Activated T-cell treated with anti-CD3 and anti-CD28 coated beads, Interleukin-2, amount 50 U/mL, for 24 hours (primary cell): ENCODE data around the gene LRP1B.

Source experiments
- DNase-seq: peaks from one replicate; pipeline ENCODE4 v3.0.0-alpha.2; 2020
- H3K27ac Mint-ChIP-seq: 2 replicates; pipeline ENCODE4 v1.8.0; 2020; ENCODE audit warnings: mild to moderate bottlenecking, mixed read lengths
- H3K27me3 Mint-ChIP-seq: 2 replicates; pipeline ENCODE4 v1.8.0; 2020; ENCODE audit warnings: mixed read lengths
- H3K36me3 Mint-ChIP-seq: 2 replicates; pipeline ENCODE4 v1.8.0; 2020; ENCODE audit warnings: low read depth, mixed read lengths
- H3K4me1 Mint-ChIP-seq: 2 replicates; pipeline ENCODE4 v1.8.0; 2020; ENCODE audit warnings: low read depth, mixed read lengths
- H3K4me3 Mint-ChIP-seq: 2 replicates; pipeline ENCODE4 v1.8.0; 2020; ENCODE audit warnings: mild to moderate bottlenecking, moderate library complexity, mixed read lengths
- H3K9me3 Mint-ChIP-seq: 2 replicates; pipeline ENCODE4 v1.8.0; 2020; ENCODE audit warnings: mixed read lengths

The LRP1B gene

GRCh38 chr2:140262908-140263307, 1867.9 kb downstream of the LRP1B start:
- H3K9me3 Mint-ChIP-seq = peaks cover 15% of the 10 kb centered on the region
- no peaks in the 10 kb centered on the region for H3K4me1 Mint-ChIP-seq
- H3K4me3 Mint-ChIP-seq = no peak overlapping the region
- no peaks in the 10 kb centered on the region for H3K27me3 Mint-ChIP-seq
- no peak overlapping the region for H3K27ac Mint-ChIP-seq
- H3K36me3 Mint-ChIP-seq = no peaks in the 10 kb centered on the region
- DNase-seq = no peak

GRCh38 chr2:140257692-140258300, 1873.0 kb downstream of the LRP1B start:
- Mint-ChIP-seq H3K27ac (no peak overlapping the region), H3K36me3 (no peaks in the 10 kb centered on the region), H3K4me3 (no peak overlapping the region), H3K4me1 (no peaks in the 10 kb centered on the region), H3K9me3 (peaks cover 10% of the 10 kb centered on the region), H3K27me3 (no peaks in the 10 kb centered on the region)
- no peak for DNase-seq

GRCh38 chr2:140256080-140256479, 1874.7 kb downstream of the LRP1B start:
- Mint-ChIP-seq H3K36me3 (no peaks in the 10 kb centered on the region), H3K9me3 (peaks cover 10% of the 10 kb centered on the region), H3K4me3 (no peak overlapping the region), H3K27ac (no peak overlapping the region), H3K27me3 (no peaks in the 10 kb centered on the region), H3K4me1 (no peaks in the 10 kb centered on the region)
- DNase-seq = no peak

GRCh38 chr2:140249821-140250220, 1881.0 kb downstream of the LRP1B start:
- DNase-seq = no peak
- Mint-ChIP-seq H3K27ac (no peak overlapping the region), H3K27me3 (no peaks in the 10 kb centered on the region), H3K36me3 (no peaks in the 10 kb centered on the region), H3K9me3 (peaks cover 14% of the 10 kb centered on the region), H3K4me3 (no peak overlapping the region), H3K4me1 (no peaks in the 10 kb centered on the region)

DNA sequence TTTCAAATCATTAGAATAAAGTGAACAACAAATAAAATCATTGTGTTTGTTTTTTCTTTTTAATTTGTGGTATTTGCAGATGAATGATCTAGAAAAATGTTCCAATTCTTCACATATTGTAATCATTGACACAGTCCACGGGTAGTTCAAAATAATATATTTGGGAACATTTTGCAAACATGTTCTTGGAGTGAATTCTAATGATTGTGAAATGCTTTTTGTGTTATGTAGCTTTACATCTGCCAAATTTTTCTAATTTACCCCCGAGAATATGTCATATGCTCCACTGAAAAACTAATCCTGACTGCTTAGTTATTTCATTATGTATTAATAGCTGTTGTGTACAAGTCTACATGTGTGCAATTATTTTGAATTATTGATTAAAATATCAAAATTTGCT, 1882.2 kb downstream of the LRP1B start:
- no peak for DNase-seq
- H3K36me3 Mint-ChIP-seq = no peaks in the 10 kb centered on the region
- H3K27ac Mint-ChIP-seq = no peak overlapping the region
- H3K27me3 Mint-ChIP-seq = no peaks in the 10 kb centered on the region
- H3K9me3 Mint-ChIP-seq = peaks cover 16% of the 10 kb centered on the region
- H3K4me3 Mint-ChIP-seq = no peak overlapping the region
- no peaks in the 10 kb centered on the region for H3K4me1 Mint-ChIP-seq

DNA sequence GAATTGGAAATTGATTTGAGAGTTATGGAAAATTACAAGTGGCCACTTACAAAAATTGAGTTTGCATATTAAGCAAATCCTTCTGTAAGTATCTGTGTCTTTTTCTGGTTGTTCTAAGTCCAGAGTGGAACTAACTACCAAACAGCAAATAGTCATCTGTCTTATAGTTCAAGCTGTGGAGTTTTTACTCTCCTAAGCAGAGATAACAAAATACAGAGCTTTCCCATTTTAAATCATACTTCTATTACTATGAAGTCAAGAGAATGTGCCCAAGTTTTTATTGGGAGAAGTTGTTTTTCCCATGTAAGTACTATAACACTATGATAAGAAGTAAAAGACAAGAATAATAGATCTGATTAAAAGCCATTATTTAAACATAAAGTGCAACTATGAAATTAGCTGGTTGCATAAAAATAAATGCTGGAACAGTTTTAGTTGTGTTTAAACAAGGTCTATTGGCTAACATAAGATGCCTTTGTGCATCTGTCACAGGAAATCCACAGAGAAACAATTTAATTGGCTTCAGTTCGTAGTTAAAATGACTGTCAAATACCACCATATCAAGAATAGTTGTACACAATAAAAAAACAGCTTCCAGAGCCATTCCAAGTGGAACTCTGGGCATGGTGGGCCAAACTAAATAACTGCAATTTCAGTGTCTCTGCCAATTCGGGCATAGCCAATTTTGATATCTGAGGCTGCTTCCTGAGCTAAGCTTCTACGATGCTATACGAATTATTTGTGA, 1883.2 kb downstream of the LRP1B start:
- Mint-ChIP-seq H3K4me1 (no peaks in the 10 kb centered on the region), H3K9me3 (peaks cover 18% of the 10 kb centered on the region), H3K27ac (no peak overlapping the region), H3K27me3 (no peaks in the 10 kb centered on the region), H3K36me3 (no peaks in the 10 kb centered on the region), H3K4me3 (no peak overlapping the region)
- no peak for DNase-seq

DNA sequence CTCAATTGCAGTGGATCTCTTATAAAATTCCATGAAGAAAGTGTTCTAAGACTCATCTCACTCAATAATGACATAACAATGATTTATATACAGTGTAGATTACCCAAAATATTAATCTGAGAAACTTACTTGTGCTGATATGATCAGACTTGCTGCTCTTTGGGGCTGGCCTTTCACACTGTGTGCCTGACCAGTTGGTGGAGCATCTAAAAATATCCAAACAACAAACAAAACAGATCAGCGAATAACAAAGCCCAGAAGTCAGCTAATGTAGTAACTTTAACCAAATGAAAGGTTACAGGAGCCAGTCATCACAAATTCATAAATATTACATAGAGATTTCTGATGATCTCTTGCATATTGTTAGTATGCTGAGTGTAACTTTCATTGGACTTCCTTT, 1883.9 kb downstream of the LRP1B start:
- H3K4me3 Mint-ChIP-seq = no peak overlapping the region
- DNase-seq = no peak
- no peaks in the 10 kb centered on the region for H3K27me3 Mint-ChIP-seq
- no peaks in the 10 kb centered on the region for H3K4me1 Mint-ChIP-seq
- no peaks in the 10 kb centered on the region for H3K36me3 Mint-ChIP-seq
- H3K9me3 Mint-ChIP-seq = peaks cover 18% of the 10 kb centered on the region
- H3K27ac Mint-ChIP-seq = no peak overlapping the region

DNA sequence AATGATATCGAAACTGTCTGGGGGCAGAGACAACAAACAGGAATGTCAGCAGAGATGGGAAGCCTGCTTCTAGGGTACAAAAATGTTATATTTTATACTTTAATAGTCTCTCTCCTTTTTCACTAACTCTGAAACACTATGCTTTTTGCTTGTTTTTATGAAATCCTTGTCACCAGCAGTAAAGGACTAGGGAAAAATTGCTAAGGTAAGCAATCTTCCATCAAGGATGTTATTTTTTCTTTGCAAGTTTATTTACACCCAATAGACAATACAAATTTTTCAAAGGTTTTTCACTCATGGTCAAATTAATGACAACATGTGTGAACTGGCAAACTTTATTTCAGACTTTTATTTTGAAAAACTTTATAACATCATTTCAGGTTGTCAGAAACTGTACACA, 1884.8 kb downstream of the LRP1B start:
- peaks cover 18% of the 10 kb centered on the region for H3K9me3 Mint-ChIP-seq
- no peak for DNase-seq
- H3K36me3 Mint-ChIP-seq = no peaks in the 10 kb centered on the region
- no peak overlapping the region for H3K27ac Mint-ChIP-seq
- H3K4me3 Mint-ChIP-seq = no peak overlapping the region
- H3K27me3 Mint-ChIP-seq = no peaks in the 10 kb centered on the region
- H3K4me1 Mint-ChIP-seq = no peaks in the 10 kb centered on the region

- Mint-ChIP-seq H3K36me3 (no peaks in the 10 kb centered on the region), H3K9me3 (peaks cover 18% of the 10 kb centered on the region), H3K27ac (no peak overlapping the region), H3K4me1 (no peaks in the 10 kb centered on the region), H3K27me3 (no peaks in the 10 kb centered on the region), H3K4me3 (no peak overlapping the region)
- no peak for DNase-seq
Measured at GRCh38 chr2:140242889-140243288, 1887.9 kb downstream of the LRP1B start.

- no peaks in the 10 kb centered on the region for H3K27me3 Mint-ChIP-seq
- DNase-seq = no peak
- H3K4me1 Mint-ChIP-seq = no peaks in the 10 kb centered on the region
- H3K27ac Mint-ChIP-seq = no peak overlapping the region
- H3K4me3 Mint-ChIP-seq = no peak overlapping the region
- no peaks in the 10 kb centered on the region for H3K36me3 Mint-ChIP-seq
- peaks cover 7% of the 10 kb centered on the region for H3K9me3 Mint-ChIP-seq
Measured at GRCh38 chr2:140234116-140234515, 1896.7 kb downstream of the LRP1B start.

GRCh38 chr2:140210963-140211362, 1919.9 kb downstream of the LRP1B start:
- Mint-ChIP-seq H3K4me3 (no peak overlapping the region), H3K4me1 (no peaks in the 10 kb centered on the region), H3K27me3 (no peaks in the 10 kb centered on the region), H3K36me3 (no peaks in the 10 kb centered on the region), H3K27ac (no peak overlapping the region), H3K9me3 (peaks cover 33% of the 10 kb centered on the region)
- DNase-seq = no peak

DNA sequence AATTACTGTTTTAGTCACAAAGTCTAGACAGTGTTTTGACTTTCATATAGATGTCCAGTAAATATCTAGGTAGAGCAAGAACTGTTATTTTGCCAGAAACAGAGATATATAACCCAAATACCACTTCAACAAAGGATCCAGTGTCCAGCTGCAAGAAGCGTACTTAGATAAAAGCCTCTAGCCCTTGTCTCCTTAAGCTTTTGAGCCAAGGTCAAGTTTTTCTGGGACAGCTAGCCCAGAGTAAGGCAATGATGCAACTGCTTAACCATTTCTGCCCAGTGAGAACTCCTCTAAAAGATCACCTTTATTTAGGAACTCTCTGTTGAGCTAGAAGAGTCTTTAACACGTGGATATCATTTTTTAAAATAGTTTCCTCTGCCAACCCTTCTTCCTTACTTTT, 1925.7 kb downstream of the LRP1B start:
- H3K36me3 Mint-ChIP-seq = no peaks in the 10 kb centered on the region
- no peaks in the 10 kb centered on the region for H3K27me3 Mint-ChIP-seq
- no peak overlapping the region for H3K4me3 Mint-ChIP-seq
- H3K4me1 Mint-ChIP-seq = no peaks in the 10 kb centered on the region
- no peak for DNase-seq
- H3K27ac Mint-ChIP-seq = no peak overlapping the region
- peaks cover 17% of the 10 kb centered on the region for H3K9me3 Mint-ChIP-seq

DNA sequence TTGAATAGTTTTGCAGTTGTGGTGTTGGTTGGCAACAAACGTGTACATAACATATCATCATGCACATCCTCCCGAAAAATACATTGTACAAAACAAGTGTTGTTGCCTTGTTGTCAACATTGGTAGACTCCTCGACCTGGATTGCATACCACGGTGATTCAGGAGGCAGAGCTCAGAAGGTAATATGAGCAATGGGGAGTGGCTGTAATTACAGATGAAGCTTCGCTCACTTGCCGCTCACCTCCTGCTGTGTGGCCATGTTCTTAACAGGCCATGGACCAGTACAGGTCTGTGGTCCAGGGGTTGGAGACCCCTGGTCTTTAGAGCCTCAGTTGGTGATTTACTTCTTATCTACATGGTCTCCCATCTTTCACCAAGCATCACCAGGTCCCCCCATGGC, 1927.5 kb downstream of the LRP1B start:
- H3K27ac Mint-ChIP-seq = no peak overlapping the region
- no peaks in the 10 kb centered on the region for H3K27me3 Mint-ChIP-seq
- peaks cover 22% of the 10 kb centered on the region for H3K9me3 Mint-ChIP-seq
- H3K4me1 Mint-ChIP-seq = no peaks in the 10 kb centered on the region
- DNase-seq = no peak
- H3K4me3 Mint-ChIP-seq = no peak overlapping the region
- no peaks in the 10 kb centered on the region for H3K36me3 Mint-ChIP-seq

DNA sequence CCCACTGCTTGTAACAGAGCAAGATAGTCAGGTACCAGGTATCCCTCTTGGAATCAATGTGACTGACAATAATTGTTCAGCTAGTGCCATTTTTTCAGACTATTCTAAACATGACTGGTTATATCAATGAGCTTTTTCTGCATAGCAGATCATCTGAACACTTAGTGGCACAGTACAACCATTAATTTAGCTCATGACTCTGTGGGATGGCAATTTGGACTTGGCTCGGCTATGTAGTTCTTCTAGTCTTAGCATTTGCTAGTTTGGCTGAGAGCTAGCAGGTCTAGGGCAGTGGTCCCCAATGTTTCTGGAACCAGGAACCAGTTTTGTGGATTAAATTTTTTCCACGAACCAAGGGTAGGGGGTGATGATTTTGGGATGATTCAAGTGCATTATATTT, 1929.2 kb downstream of the LRP1B start:
- Mint-ChIP-seq H3K36me3 (no peaks in the 10 kb centered on the region), H3K27me3 (no peaks in the 10 kb centered on the region), H3K27ac (no peak overlapping the region), H3K4me1 (no peaks in the 10 kb centered on the region), H3K9me3 (peaks cover 18% of the 10 kb centered on the region), H3K4me3 (no peak overlapping the region)
- no peak for DNase-seq

GRCh38 chr2:140200764-140201163, 1930.1 kb downstream of the LRP1B start:
- Mint-ChIP-seq H3K27me3 (no peaks in the 10 kb centered on the region), H3K9me3 (peaks cover 16% of the 10 kb centered on the region), H3K36me3 (no peaks in the 10 kb centered on the region), H3K27ac (no peak overlapping the region), H3K4me1 (no peaks in the 10 kb centered on the region), H3K4me3 (no peak overlapping the region)
- DNase-seq = no peak
